ENCODE results near the gene MND1. TPM values are rescaled to one million over a fixed set of nuclear protein-coding genes. Genes with fewer than 3 reads are reported as not detected.

MND1 gene
- total RNA-seq, 1 donor from 2014 or later: 74.6 TPM

DNA sequence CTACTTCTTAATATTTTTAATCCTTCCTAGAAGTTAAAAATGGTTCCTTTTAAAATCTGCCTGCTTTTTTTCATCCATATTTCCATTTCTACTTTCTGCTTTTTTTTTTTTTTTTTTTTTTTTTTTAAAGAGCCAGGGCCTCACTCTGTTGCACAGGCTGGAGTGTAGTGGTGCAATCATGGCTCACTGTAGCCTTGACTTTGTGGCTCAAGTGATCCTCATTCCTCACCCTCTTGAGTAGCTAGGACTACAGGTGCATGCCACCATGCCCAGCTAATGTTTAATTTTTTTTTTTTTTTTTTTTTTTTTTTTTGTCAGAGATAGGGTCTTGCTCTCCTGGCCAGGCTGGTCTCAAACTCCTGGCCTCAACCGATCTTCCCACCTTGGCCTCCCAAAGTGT is 39.7 kb downstream of the MND1 start:
- Histone ChIP-seq H3K36me3 (no peaks in the 10 kb centered on the region), H3K4me2 (no peak overlapping the region), H3K4me3 (no peak overlapping the region), H4K20me1 (ENCODE audit: low read depth) (no peaks in the 10 kb centered on the region), H3K9ac (no peak overlapping the region), H3K4me1 (no peaks in the 10 kb centered on the region), H3K79me2 (ENCODE audit: low read depth) (no peaks in the 10 kb centered on the region), H3F3A (ENCODE audit: low read depth) (peaks cover 6% of the 10 kb centered on the region), H3K27me3 (no peaks in the 10 kb centered on the region), H3K27ac (no peak overlapping the region), H3K9me3 (ENCODE audit: low read depth) (no peaks in the 10 kb centered on the region), H2AFZ (replicated peaks) (no peak overlapping the region)
- no peaks in the 10 kb centered on the region for H3K9me3 Mint-ChIP-seq
- DNase-seq (ENCODE audit: low spot score): no peak
- H3K4me3 Mint-ChIP-seq: no peak overlapping the region
- H3K4me1 Mint-ChIP-seq: no peaks in the 10 kb centered on the region
- peaks cover 15% of the 10 kb centered on the region for H3K36me3 Mint-ChIP-seq
- peaks cover 2% of the 10 kb centered on the region for H3K27me3 Mint-ChIP-seq (ENCODE audit: insufficient read depth, low read depth)
- TF ChIP-seq EZH2phosphoT487 (IDR thresholded peaks at IDR 0.05) (no peak), EZH2 (IDR thresholded peaks at IDR 0.05) (no peak)
- TF ChIP-seq, protein P1, sequence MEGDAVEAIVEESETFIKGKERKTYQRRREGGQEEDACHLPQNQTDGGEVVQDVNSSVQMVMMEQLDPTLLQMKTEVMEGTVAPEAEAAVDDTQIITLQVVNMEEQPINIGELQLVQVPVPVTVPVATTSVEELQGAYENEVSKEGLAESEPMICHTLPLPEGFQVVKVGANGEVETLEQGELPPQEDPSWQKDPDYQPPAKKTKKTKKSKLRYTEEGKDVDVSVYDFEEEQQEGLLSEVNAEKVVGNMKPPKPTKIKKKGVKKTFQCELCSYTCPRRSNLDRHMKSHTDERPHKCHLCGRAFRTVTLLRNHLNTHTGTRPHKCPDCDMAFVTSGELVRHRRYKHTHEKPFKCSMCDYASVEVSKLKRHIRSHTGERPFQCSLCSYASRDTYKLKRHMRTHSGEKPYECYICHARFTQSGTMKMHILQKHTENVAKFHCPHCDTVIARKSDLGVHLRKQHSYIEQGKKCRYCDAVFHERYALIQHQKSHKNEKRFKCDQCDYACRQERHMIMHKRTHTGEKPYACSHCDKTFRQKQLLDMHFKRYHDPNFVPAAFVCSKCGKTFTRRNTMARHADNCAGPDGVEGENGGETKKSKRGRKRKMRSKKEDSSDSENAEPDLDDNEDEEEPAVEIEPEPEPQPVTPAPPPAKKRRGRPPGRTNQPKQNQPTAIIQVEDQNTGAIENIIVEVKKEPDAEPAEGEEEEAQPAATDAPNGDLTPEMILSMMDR (IDR thresholded peaks at IDR 0.05): no peak
- H3K27ac Mint-ChIP-seq: no peak overlapping the region

DNA sequence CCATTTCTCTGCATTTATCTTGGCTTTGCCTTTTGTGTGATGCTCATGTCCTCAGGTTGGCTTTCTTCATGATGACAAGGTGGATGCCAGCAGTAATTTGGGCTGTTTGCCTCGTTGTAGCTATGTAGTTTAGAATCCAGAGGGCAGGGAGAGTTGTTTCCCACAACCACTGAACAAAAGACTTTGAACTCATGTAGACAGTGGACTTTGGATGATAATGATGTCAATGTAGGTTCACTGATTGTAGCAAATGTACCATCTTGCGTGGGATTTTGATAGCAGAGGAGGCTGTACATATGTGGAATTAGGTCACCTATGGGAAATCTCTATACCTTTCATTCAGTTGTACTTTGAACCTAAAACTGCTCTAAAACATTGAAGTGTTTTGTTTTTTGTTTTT is 41.3 kb downstream of the MND1 start:
- Histone ChIP-seq H3K4me1 (no peaks in the 10 kb centered on the region), H3K79me2 (ENCODE audit: low read depth) (no peaks in the 10 kb centered on the region), H3K9ac (no peak overlapping the region), H3K27ac (no peak overlapping the region), H4K20me1 (ENCODE audit: low read depth) (no peaks in the 10 kb centered on the region), H3K4me3 (no peak overlapping the region), H3K36me3 (no peaks in the 10 kb centered on the region), H3K4me2 (no peak overlapping the region), H3F3A (ENCODE audit: low read depth) (no peaks in the 10 kb centered on the region), H3K9me3 (ENCODE audit: low read depth) (no peaks in the 10 kb centered on the region), H3K27me3 (no peaks in the 10 kb centered on the region), H2AFZ (replicated peaks) (no peak overlapping the region)
- peaks cover 2% of the 10 kb centered on the region for H3K27me3 Mint-ChIP-seq (ENCODE audit: insufficient read depth, low read depth)
- H3K9me3 Mint-ChIP-seq: no peaks in the 10 kb centered on the region
- DNase-seq (ENCODE audit: low spot score): no peak
- H3K4me3 Mint-ChIP-seq: no peak overlapping the region
- no peaks in the 10 kb centered on the region for H3K4me1 Mint-ChIP-seq
- peaks cover 15% of the 10 kb centered on the region for H3K36me3 Mint-ChIP-seq
- TF ChIP-seq EZH2phosphoT487 (IDR thresholded peaks at IDR 0.05): no peak
- TF ChIP-seq, protein P1 (IDR thresholded peaks at IDR 0.05): no peak
- no peak for TF ChIP-seq EZH2 (IDR thresholded peaks at IDR 0.05)
- H3K27ac Mint-ChIP-seq: no peak overlapping the region

DNA sequence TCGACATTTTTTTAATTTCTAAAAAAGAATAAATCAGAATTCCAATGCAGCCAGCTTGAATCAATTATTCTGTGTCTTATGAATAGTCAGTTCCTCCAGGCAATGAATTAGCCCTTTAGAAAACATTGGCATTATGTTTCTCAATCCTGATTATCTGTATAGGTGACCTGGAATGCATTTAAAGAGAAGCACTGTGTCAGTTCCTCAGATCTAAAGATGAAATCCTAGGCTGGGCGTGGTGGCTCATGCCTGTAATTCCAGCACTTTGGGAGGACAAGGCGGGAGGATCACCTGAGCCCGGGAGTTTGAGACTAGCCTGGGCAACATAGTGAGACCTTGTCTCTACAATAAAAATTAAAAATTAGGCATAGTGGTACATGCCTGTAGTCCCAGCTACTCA is 43.5 kb downstream of the MND1 start:
- no peaks in the 10 kb centered on the region for H3F3A ChIP-seq (ENCODE audit: low read depth)
- peaks cover 2% of the 10 kb centered on the region for H3K27me3 Mint-ChIP-seq (ENCODE audit: insufficient read depth, low read depth)
- no peaks in the 10 kb centered on the region for H3K9me3 Mint-ChIP-seq
- peaks cover 16% of the 10 kb centered on the region for H3K36me3 Mint-ChIP-seq
- no peaks in the 10 kb centered on the region for H3K9me3 ChIP-seq (ENCODE audit: low read depth)
- no peak overlapping the region for H3K27ac Mint-ChIP-seq
- TF ChIP-seq EZH2 (IDR thresholded peaks at IDR 0.05): no peak
- no peak for TF ChIP-seq EZH2phosphoT487 (IDR thresholded peaks at IDR 0.05)
- TF ChIP-seq, protein P1 (IDR thresholded peaks at IDR 0.05): no peak
- no peak overlapping the region for H3K9ac ChIP-seq
- H3K4me1 Mint-ChIP-seq: no peaks in the 10 kb centered on the region
- H3K79me2 ChIP-seq (ENCODE audit: low read depth): no peaks in the 10 kb centered on the region
- DNase-seq (ENCODE audit: low spot score): no peak
- H3K27me3 ChIP-seq: no peaks in the 10 kb centered on the region
- H3K36me3 ChIP-seq: no peaks in the 10 kb centered on the region
- no peaks in the 10 kb centered on the region for H4K20me1 ChIP-seq (ENCODE audit: low read depth)
- no peak overlapping the region for H3K4me2 ChIP-seq
- H3K27ac ChIP-seq: no peak overlapping the region
- H3K4me3 ChIP-seq: no peak overlapping the region
- H2AFZ ChIP-seq (replicated peaks): no peak overlapping the region
- no peaks in the 10 kb centered on the region for H3K4me1 ChIP-seq
- no peak overlapping the region for H3K4me3 Mint-ChIP-seq

All from neural progenitor cell (in vitro differentiated cells).